Fibroblast of lung (primary cell): ENCODE results near the gene TBCB. TPM values are rescaled to one million over a fixed set of nuclear protein-coding genes. Genes with fewer than 3 reads are reported as not detected.

ENCODE experiments used
- DNase-seq, 2 donors: peaks; one replicate each; pipeline versions ENCODE4 v3.0.0 to v3.0.0-alpha.2; 2010; ENCODE audit warnings: low read depth in 2 of 2
- H2AFZ ChIP-seq: 2 replicates; pipeline ENCODE4 v1.5.1; 2012; ENCODE audit warnings: low read length, control low read depth, inconsistent platforms
- H3K27ac ChIP-seq: 2 replicates; pipeline ENCODE4 v1.5.1; 2011; ENCODE audit warnings: low read length, control low read depth; ENCODE audit not compliant: insufficient read depth
- H3K27me3 ChIP-seq: 2 replicates; pipeline ENCODE4 v1.5.1; 2011; ENCODE audit warnings: mild to moderate bottlenecking, low read length; ENCODE audit not compliant: control insufficient read depth, insufficient read depth
- H3K36me3 ChIP-seq: 2 replicates; pipeline ENCODE4 v1.5.1; 2011; ENCODE audit warnings: low read length; ENCODE audit not compliant: control insufficient read depth, insufficient read depth
- H3K4me1 ChIP-seq: 2 replicates; pipeline ENCODE4 v1.5.1; 2011; ENCODE audit warnings: low read length; ENCODE audit not compliant: control insufficient read depth, insufficient read depth; ENCODE audit errors: extremely low read depth
- H3K4me2 ChIP-seq: 2 replicates; pipeline ENCODE4 v1.5.1; 2011; ENCODE audit warnings: low read length, control low read depth; ENCODE audit not compliant: insufficient read depth; ENCODE audit errors: extremely low read depth
- H3K4me3 ChIP-seq, 4 experiments: fragments of 200-600 bp in 1 of 4; sonication (generic) in 1 of 4; replicated peaks in 1 of 4; 2 replicates each; pipeline ENCODE4 v1.5.1; 2011 to 2016; ENCODE audit warnings: low read length in 4 of 4, low read depth in 3 of 4, mild to moderate bottlenecking in 3 of 4, control low read depth in 2 of 4, inconsistent platforms in 1 of 4, mixed read lengths in 1 of 4; ENCODE audit not compliant: insufficient read depth in 1 of 4; ENCODE audit errors: control extremely low read depth in 1 of 4
- H3K79me2 ChIP-seq: 2 replicates; pipeline ENCODE4 v1.5.1; 2012; ENCODE audit warnings: mild to moderate bottlenecking, low read length, inconsistent platforms; ENCODE audit not compliant: control insufficient read depth, insufficient read depth
- H3K9ac ChIP-seq: 2 replicates; pipeline ENCODE4 v1.5.1; 2011; ENCODE audit warnings: mild to moderate bottlenecking, low read length, control low read depth; ENCODE audit not compliant: insufficient read depth
- H3K9me3 ChIP-seq: 2 replicates; pipeline ENCODE4 v1.5.1; 2012; ENCODE audit warnings: low read depth, low read length; ENCODE audit not compliant: control insufficient read depth, insufficient read depth
- H4K20me1 ChIP-seq: 2 replicates; pipeline ENCODE4 v1.5.1; 2011; ENCODE audit warnings: low read length; ENCODE audit not compliant: control insufficient read depth, insufficient read depth; ENCODE audit errors: extremely low read depth
- EZH2 ChIP-seq: IDR thresholded peaks from 2 replicates; pipeline ENCODE4 v1.5.1; 2012; ENCODE audit warnings: low read length, control low read depth, mild to moderate bottlenecking; ENCODE audit errors: missing control alignments
- polyA plus RNA-seq, 2 donors: library from polyadenylated mRNA; depleted of rRNA in 1 of 2; stranded (reverse) in 1 of 2; unstranded in 1 of 2; fragments of >200 nt; gene quantifications; 2 replicates each; pipeline ENCODE4 v1.2.1, GENCODE V29; 2011 to 2012; ENCODE audit warnings: missing spikeins in 1 of 2
- total RNA-seq: library from RNA; depleted of rRNA; stranded (reverse); fragments of >200 nt; gene quantifications from 2 replicates; pipeline ENCODE4 v1.2.1, GENCODE V29; 2014
- TF ChIP-seq, protein P1 (sequence below), 2 donors: IDR thresholded peaks in 1 of 2; conservative IDR thresholded peaks in 1 of 2; 1 replicate in 1 of 2; 2 replicates in 1 of 2; pipeline ENCODE4 v1.5.1; 2011 to 2012; ENCODE audit warnings: low read length in 2 of 2, control low read depth in 1 of 2, inconsistent platforms in 1 of 2, low read depth in 1 of 2, mild to moderate bottlenecking in 1 of 2

The TBCB gene
- total and polyA plus RNA-seq, 2 donors (not counting 1 experiment from before 2014, with no cell fraction given): 194 to 249 TPM

DNA sequence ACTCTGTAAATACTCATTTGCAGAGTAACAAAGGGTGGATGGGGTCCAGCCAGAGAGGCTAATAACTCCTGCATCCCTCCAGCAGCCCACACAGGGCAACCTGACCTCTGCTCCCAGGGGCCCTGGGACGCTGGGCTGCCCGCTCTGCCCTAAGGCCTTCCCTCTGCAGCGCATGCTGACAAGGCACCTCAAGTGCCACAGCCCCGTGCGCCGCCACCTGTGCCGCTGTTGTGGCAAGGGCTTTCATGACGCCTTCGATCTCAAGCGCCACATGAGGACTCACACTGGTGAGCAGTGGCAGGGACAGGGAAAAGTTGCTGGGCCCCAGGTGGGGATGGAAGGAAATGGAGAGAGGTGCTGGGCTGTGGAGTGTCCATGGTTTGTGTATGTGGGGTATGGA lies 2.6 kb upstream of the TBCB start:
- H4K20me1 ChIP-seq: no peaks in the 10 kb centered on the region
- H3K4me3 ChIP-seq: no peak overlapping the region
- TF ChIP-seq EZH2: no peak
- TF ChIP-seq, protein P1, sequence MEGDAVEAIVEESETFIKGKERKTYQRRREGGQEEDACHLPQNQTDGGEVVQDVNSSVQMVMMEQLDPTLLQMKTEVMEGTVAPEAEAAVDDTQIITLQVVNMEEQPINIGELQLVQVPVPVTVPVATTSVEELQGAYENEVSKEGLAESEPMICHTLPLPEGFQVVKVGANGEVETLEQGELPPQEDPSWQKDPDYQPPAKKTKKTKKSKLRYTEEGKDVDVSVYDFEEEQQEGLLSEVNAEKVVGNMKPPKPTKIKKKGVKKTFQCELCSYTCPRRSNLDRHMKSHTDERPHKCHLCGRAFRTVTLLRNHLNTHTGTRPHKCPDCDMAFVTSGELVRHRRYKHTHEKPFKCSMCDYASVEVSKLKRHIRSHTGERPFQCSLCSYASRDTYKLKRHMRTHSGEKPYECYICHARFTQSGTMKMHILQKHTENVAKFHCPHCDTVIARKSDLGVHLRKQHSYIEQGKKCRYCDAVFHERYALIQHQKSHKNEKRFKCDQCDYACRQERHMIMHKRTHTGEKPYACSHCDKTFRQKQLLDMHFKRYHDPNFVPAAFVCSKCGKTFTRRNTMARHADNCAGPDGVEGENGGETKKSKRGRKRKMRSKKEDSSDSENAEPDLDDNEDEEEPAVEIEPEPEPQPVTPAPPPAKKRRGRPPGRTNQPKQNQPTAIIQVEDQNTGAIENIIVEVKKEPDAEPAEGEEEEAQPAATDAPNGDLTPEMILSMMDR (conservative IDR thresholded peaks at IDR 0.05 in 1 of 2, IDR thresholded peaks at IDR 0.05 in 1 of 2; ENCODE audit: low read depth in 1 of 2, low read length in 2 of 2): no peak

DNA sequence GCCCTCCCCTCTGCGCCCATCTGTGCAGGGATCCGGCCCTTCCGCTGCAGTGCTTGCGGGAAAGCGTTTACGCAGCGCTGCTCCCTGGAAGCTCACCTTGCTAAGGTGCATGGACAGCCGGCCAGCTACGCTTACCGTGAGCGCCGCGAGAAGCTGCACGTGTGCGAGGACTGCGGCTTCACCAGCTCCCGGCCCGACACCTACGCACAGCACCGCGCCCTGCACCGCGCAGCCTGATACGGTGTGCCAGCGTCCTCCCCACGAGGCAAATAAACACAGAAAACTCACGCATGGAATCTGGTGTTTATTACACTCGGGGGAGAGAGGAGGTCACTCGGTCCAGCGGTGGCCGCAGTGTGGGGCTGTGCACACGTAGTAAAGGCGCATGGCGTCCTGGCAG lies 1.8 kb upstream of the TBCB start:
- H3K4me3 ChIP-seq: peak overlapping the region; percentile 71 to 90 (median 75)
- H3K9me3 ChIP-seq: no peaks in the 10 kb centered on the region
- H3K27me3 ChIP-seq: no peaks in the 10 kb centered on the region
- H3K4me1 ChIP-seq: peaks cover 10% of the 10 kb centered on the region
- H3K27ac ChIP-seq: no peak overlapping the region
- H3K9ac ChIP-seq: no peak overlapping the region
- H4K20me1 ChIP-seq: no peaks in the 10 kb centered on the region
- no peak for TF ChIP-seq EZH2
- TF ChIP-seq, protein P1 (conservative IDR thresholded peaks at IDR 0.05 in 1 of 2, IDR thresholded peaks at IDR 0.05 in 1 of 2; ENCODE audit: low read depth in 1 of 2, low read length in 2 of 2): no peak
- no peak overlapping the region for H2AFZ ChIP-seq
- H3K4me2 ChIP-seq: peak overlapping the region; percentile 100
- no peak for DNase-seq
- peaks cover 15% of the 10 kb centered on the region for H3K36me3 ChIP-seq
- H3K79me2 ChIP-seq: peaks cover 21% of the 10 kb centered on the region

More for the DNA sequence above, 2.6 kb upstream of the TBCB start:
- Histone ChIP-seq H3K4me1 (peaks cover 10% of the 10 kb centered on the region), H3K79me2 (peaks cover 21% of the 10 kb centered on the region), H3K4me2 (no peak overlapping the region), H2AFZ (no peak overlapping the region), H3K9ac (no peak overlapping the region), H3K27me3 (no peaks in the 10 kb centered on the region), H3K36me3 (peaks cover 11% of the 10 kb centered on the region), H3K27ac (no peak overlapping the region), H3K9me3 (no peaks in the 10 kb centered on the region)
- no peak for DNase-seq

DNA sequence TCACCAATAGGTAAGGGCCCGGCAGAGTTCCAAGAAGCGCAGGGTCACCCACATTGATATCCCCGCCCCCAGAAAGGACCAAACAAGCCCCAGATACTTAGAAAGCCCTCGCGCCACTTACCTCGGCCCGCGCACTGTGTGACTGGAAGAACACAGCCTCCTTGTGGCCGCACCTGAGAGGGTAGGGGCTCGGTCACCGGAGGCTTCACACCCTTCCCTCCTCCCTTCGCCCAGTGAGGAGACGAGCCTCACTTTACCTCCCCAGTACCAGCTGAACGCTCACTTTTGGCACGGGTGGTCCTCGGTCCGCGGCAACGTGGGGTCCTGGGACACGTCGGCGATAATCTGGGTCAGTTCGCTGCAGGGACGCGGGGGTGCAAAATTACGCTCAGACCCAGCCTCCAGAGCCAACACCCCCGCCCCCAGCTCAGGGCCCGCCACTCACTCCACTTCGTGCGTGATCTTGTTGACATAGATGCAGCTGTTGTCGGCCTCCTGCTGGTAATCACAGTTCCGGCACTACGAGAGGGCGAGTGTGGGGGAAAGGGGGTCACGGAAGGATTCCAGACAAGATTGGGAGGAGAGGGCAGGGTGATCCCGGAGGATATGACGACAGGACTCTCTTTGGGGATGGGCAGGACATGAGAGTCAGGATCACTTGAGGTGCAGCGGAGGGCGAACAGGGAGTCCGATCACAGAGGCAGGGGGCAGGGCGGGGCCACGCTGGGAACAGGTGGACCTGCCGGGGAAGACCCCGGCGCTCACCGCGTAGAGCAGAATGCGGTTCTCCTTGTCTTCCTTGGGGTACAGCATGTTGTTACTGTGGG lies 1.2 kb upstream of the TBCB start:
- Histone ChIP-seq H3K4me3 (peak overlapping the region; percentile 71 to 90 (median 75)), H3K9ac (peak overlapping the region; percentile 87), H3K79me2 (peaks cover 21% of the 10 kb centered on the region), H4K20me1 (no peaks in the 10 kb centered on the region), H3K9me3 (no peaks in the 10 kb centered on the region), H3K4me1 (peaks cover 10% of the 10 kb centered on the region), H3K36me3 (peaks cover 15% of the 10 kb centered on the region), H3K27me3 (no peaks in the 10 kb centered on the region), H2AFZ (peak overlapping the region; percentile 89), H3K27ac (peak overlapping the region; percentile 96), H3K4me2 (peak overlapping the region; percentile 100)
- peak; percentile 24 to 33 for DNase-seq
- TF ChIP-seq, protein P1 (conservative IDR thresholded peaks at IDR 0.05 in 1 of 2, IDR thresholded peaks at IDR 0.05 in 1 of 2; ENCODE audit: low read depth in 1 of 2, low read length in 2 of 2): peak in 1 of 2 donors; percentile 2
- TF ChIP-seq EZH2: no peak
